PC-3 (cell line): ENCODE measurements around the gene COL1A1. TPM values are rescaled to one million over a fixed set of nuclear protein-coding genes. Genes with fewer than 3 reads are reported as not detected.
A peak's percentile ranks its signal among the peaks of the same experiment; 100 is the strongest.

ENCODE experiments used
- ATAC-seq: fragments of 200-7000 bp; cut with Tn5 transposase; 2 replicates; pipeline ENCODE4 v1.9.1; 2020; ENCODE audit warnings: mild to moderate bottlenecking, moderate library complexity
- BruUV-seq: library from RNA; stranded (reverse); fragments of 400-500 nt; replicated peaks from 2 replicates; lab custom pipeline; 2021; lab: Mats Ljungman, UMichigan
- CTCF ChIA-PET: fragments of 300-600 bp; sonication (Branson Sonifier 250); formaldehyde crosslinking; loops from one replicate; lab custom pipeline; 2022; ENCODE audit warnings: antibody characterized with exemption; lab: Charles Lee
- POLR2A ChIA-PET: fragments of 300-600 bp; sonication (Branson Sonifier 250); formaldehyde crosslinking; loops from one replicate; lab custom pipeline; 2022; ENCODE audit warnings: antibody characterized with exemption; ENCODE audit not compliant: unreplicated experiment; lab: Charles Lee
- DNase-seq: peaks from one replicate; pipeline ENCODE4 v3.0.0-alpha.2; 2015
- H2AFZ ChIP-seq: fragments of 300-600 bp; sonication (generic); 2 replicates; pipeline ENCODE4 v1.6.0; 2016; ENCODE audit warnings: antibody characterized with exemption, low read length
- H3F3A ChIP-seq: fragments of 300-600 bp; sonication (generic); one replicate; pipeline ENCODE4 v1.6.0; 2017; ENCODE audit warnings: antibody characterized with exemption, low read length, control low read depth, mild to moderate bottlenecking; ENCODE audit not compliant: unreplicated experiment
- H3K27ac ChIP-seq: fragments of 300-600 bp; sonication (generic); 2 replicates; pipeline ENCODE4 v1.5.1; 2016; ENCODE audit warnings: mild to moderate bottlenecking, low read length
- H3K27me3 ChIP-seq: fragments of 300-600 bp; sonication (generic); 2 replicates; pipeline ENCODE4 v1.6.1; 2016; ENCODE audit warnings: low read length, mixed read lengths
- H3K36me3 ChIP-seq: fragments of 300-600 bp; sonication (generic); 2 replicates; pipeline ENCODE4 v1.6.1; 2016; ENCODE audit warnings: low read depth, mixed run types, low read length, mixed read lengths
- H3K4me1 ChIP-seq: fragments of 300-600 bp; sonication (generic); 2 replicates; pipeline ENCODE4 v1.5.1; 2016; ENCODE audit warnings: low read length; ENCODE audit not compliant: insufficient read depth
- H3K4me2 ChIP-seq: fragments of 300-600 bp; sonication (generic); 2 replicates; pipeline ENCODE4 v1.6.0; 2016; ENCODE audit warnings: low read length
- H3K4me3 ChIP-seq: fragments of 300-600 bp; sonication (generic); 2 replicates; pipeline ENCODE4 v1.5.1; 2016; ENCODE audit warnings: mild to moderate bottlenecking, low read length, mixed read lengths
- H3K79me2 ChIP-seq: fragments of 300-600 bp; sonication (generic); 2 replicates; pipeline ENCODE4 v1.6.1; 2017; ENCODE audit warnings: low read length, mixed read lengths
- H3K9ac ChIP-seq: fragments of 300-600 bp; sonication (generic); 2 replicates; pipeline ENCODE4 v1.6.0; 2016; ENCODE audit warnings: mild to moderate bottlenecking, low read length
- H3K9me2 ChIP-seq: fragments of 300-600 bp; sonication (generic); replicated peaks from 2 replicates; pipeline ENCODE4 v1.6.1; 2016; ENCODE audit warnings: mixed run types, low read length, mixed read lengths
- H3K9me3 ChIP-seq: fragments of 300-600 bp; sonication (generic); 2 replicates; pipeline ENCODE4 v1.6.1; 2016; ENCODE audit warnings: low read length, mixed read lengths
- H4K20me1 ChIP-seq: fragments of 300-600 bp; sonication (generic); 2 replicates; pipeline ENCODE4 v1.6.1; 2016; ENCODE audit warnings: low read length, mixed read lengths
- CTCF ChIP-seq: fragments of 300-600 bp; sonication (generic); conservative IDR thresholded peaks from 2 replicates; pipeline ENCODE4 v1.5.1; 2017; ENCODE audit warnings: antibody characterized with exemption, low read depth, mild to moderate bottlenecking, low read length
- EZH2 ChIP-seq: fragments of 300-600 bp; sonication (generic); IDR thresholded peaks from one replicate; pipeline ENCODE4 v1.6.1; 2017; ENCODE audit warnings: antibody characterized with exemption, mild to moderate bottlenecking, low read length; ENCODE audit not compliant: unreplicated experiment
- EZH2phosphoT487 ChIP-seq: fragments of 300-600 bp; sonication (generic); IDR thresholded peaks from 2 replicates; pipeline ENCODE4 v1.6.1; 2018; ENCODE audit warnings: mild to moderate bottlenecking, antibody characterized with exemption, low read length, borderline replicate concordance
- intact Hi-C: fragments of 100-400 bp; cut with micrococcal nuclease; formaldehyde crosslinking; loops from 2 replicates; pipeline ENCODE4 v1.9.0; 2023
- total RNA-seq: library from RNA; depleted of rRNA; stranded (reverse); fragments of >200 nt; gene quantifications from 2 replicates; pipeline ENCODE4 v1.2.3, GENCODE V29; 2014

The COL1A1 gene
- total RNA-seq, 1 experiment from 2014 or later: 30.6 TPM

- TF ChIP-seq CTCF (no peak), EZH2phosphoT487 (no peak), EZH2 (no peak)
- Histone ChIP-seq H3K9me2 (no peaks in the 10 kb centered on the region), H3F3A (no peaks in the 10 kb centered on the region), H2AFZ (no peak overlapping the region), H3K4me2 (peak overlapping the region; percentile 99), H3K36me3 (peaks cover 25% of the 10 kb centered on the region; the same call in 1 of the 2 replicates), H3K79me2 (peaks cover 59% of the 10 kb centered on the region), H3K4me3 (peak overlapping the region; percentile 90), H3K27ac (no peak overlapping the region), H3K9ac (no peak overlapping the region), H3K27me3 (no peaks in the 10 kb centered on the region), H3K9me3 (no peaks in the 10 kb centered on the region), H4K20me1 (peaks cover 38% of the 10 kb centered on the region), H3K4me1 (peaks cover 30% of the 10 kb centered on the region)
- no peak for ATAC-seq
- POLR2A ChIA-PET: interaction anchor here (0.6 kb wide), 1 partner anchor 102 kb away, joined by 3 read pairs; no protein-coding TSS in a partner anchor
- no peak for DNase-seq
- CTCF ChIA-PET: no interaction called here
- BruUV-seq: no TSS peak
- intact Hi-C loops: no loop called here
These were observed 54.3 kb downstream of the COL1A1 start for GRCh38 chr17:50146927-50147665.

DNA sequence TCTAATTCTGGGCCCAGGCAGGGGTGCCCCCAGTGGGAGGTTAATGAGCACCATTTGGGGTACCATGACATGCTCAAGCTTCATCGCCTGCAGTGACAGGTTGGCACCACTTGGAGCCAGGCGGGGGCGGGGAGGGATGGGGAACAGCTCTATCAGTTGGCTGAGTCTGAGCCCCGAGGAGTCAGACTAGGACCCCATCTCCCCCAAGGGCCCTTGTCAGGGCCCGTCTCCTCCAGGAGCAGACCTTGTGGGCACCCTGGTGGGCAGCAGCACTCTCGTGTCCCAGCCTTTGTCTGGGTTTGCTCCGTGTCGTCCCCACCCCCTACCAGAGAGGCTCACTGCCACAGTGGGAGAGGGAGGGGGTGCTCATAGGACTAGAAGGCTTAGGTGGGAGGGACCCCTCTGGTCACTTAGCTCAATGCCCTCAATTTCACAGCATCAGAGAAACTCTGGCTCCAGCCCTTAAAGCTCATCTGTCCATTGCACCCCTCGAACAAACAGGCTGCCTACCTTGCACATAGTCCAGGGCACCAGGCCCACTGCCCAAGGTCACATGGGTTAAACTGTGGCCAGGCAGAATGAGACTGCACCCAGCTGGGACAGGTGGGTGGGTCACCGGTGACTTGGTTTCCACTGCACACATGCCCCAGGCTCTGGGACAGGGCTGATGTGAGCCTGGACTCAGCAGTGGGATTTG lies 55.1 kb downstream of the COL1A1 start:
- H3K79me2 ChIP-seq: peaks cover 59% of the 10 kb centered on the region
- BruUV-seq: no TSS peak
- CTCF ChIA-PET: no interaction called here
- no peaks in the 10 kb centered on the region for H3K9me3 ChIP-seq
- ATAC-seq: no peak
- no peak overlapping the region for H2AFZ ChIP-seq
- H3K9me2 ChIP-seq: no peaks in the 10 kb centered on the region
- H3K4me3 ChIP-seq: peak overlapping the region; percentile 90; the same call in 1 of the 2 replicates
- peaks cover 26% of the 10 kb centered on the region for H3K4me1 ChIP-seq
- no peaks in the 10 kb centered on the region for H3F3A ChIP-seq
- intact Hi-C loops: no loop called here
- DNase-seq: no peak
- H3K9ac ChIP-seq: no peak overlapping the region
- peak overlapping the region; percentile 99 for H3K4me2 ChIP-seq
- peaks cover 31% of the 10 kb centered on the region; the same call in 1 of the 2 replicates for H3K36me3 ChIP-seq
- H4K20me1 ChIP-seq: peaks cover 38% of the 10 kb centered on the region
- no peaks in the 10 kb centered on the region for H3K27me3 ChIP-seq
- POLR2A ChIA-PET: no interaction called here
- H3K27ac ChIP-seq: no peak overlapping the region
- TF ChIP-seq EZH2phosphoT487: no peak
- peak; percentile 14; the same call in 1 of the 2 replicates for TF ChIP-seq CTCF
- TF ChIP-seq EZH2: no peak
